Measurements from ENCODE around the gene CDH4. TPM values are rescaled to one million over a fixed set of nuclear protein-coding genes. Genes with fewer than 3 reads are reported as not detected.

CDH4 gene
- total RNA-seq, 2 experiments from 2014 or later = not detected

GRCh38 chr20:61930776-61931475 is 678.9 kb downstream of the CDH4 start:
- H3K9me3 ChIP-seq (ENCODE audit: low read length) = no peaks in the 10 kb centered on the region
- no TSS peak for BruUV-seq (replicated peaks)
- H3K4me3 ChIP-seq (ENCODE audit: low read depth, low read length, poor library complexity, severe bottlenecking) = no peak overlapping the region
- no peak overlapping the region for H2AFZ ChIP-seq (ENCODE audit: low read length)
- no peaks in the 10 kb centered on the region for H3K36me3 ChIP-seq (ENCODE audit: insufficient read depth, low read length)
- TF ChIP-seq CTCF (conservative IDR thresholded peaks at IDR 0.05; ENCODE audit: low read length) = no peak
- TF ChIP-seq EZH2phosphoT487 (IDR thresholded peaks at IDR 0.05; ENCODE audit: borderline replicate concordance, low read depth, low read length) = no peak
- intact Hi-C loops (cut with micrococcal nuclease; ENCODE audit: unreplicated experiment) = no loop called here
- no peak overlapping the region for H3K4me2 ChIP-seq (ENCODE audit: low read length)
- H4K20me1 ChIP-seq (ENCODE audit: insufficient read depth, low read length) = no peaks in the 10 kb centered on the region
- no peak overlapping the region for H3K27ac ChIP-seq (ENCODE audit: low read depth, low read length, poor library complexity, severe bottlenecking)
- POLR2A ChIA-PET = no interaction called here
- CTCF ChIA-PET (ENCODE audit: unreplicated experiment) = no interaction called here
- no peaks in the 10 kb centered on the region for H3K4me1 ChIP-seq (ENCODE audit: insufficient read depth, low read length, poor library complexity, severe bottlenecking)
- H3K9me2 ChIP-seq (ENCODE audit: insufficient read depth, low read length) = no peaks in the 10 kb centered on the region
- no peak for DNase-seq (ENCODE audit: low spot score)
- no peaks in the 10 kb centered on the region for H3K79me2 ChIP-seq (ENCODE audit: insufficient read depth, low read depth, low read length)

DNA sequence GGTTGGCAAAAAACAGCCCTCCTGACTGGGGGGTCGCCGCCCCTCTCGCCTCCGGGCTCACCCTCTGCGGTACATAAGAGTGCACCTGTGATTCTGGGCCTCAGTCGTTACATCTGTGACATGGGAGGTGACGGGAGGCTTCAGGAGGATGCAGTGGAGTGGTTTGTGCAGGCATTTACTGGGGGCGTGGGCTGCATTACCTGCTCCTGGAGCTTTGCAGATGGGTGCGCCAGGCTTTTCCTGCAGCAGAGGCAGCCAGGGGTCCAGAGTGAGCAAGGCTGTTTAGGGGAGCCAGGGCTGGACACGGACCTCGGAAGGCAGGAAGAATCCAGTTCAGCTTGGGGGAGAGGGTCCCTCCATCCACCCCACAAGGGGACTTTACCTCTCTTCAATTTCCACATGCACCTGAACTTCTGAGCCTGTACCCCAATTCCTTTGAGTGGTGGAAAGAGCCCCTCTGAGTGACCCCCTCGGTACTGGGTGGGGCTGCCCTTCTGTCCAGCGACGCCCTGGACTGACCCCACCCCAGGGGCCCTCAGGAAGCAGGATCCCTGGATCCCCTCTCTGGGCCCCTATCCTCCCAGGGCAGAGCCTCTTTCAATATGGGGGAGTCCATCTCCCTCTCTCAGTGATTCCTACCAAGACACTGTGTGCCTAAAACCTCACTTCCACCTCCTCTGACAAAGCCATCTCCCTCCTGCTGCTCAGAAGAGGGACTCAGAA is 679.6 kb downstream of the CDH4 start:
- no peak for DNase-seq (ENCODE audit: low spot score)
- CTCF ChIA-PET (ENCODE audit: unreplicated experiment) = no interaction called here
- Histone ChIP-seq H3K79me2 (ENCODE audit: insufficient read depth, low read depth, low read length) (no peaks in the 10 kb centered on the region), H3K4me3 (ENCODE audit: low read depth, low read length, poor library complexity, severe bottlenecking) (no peak overlapping the region), H3K27ac (ENCODE audit: low read depth, low read length, poor library complexity, severe bottlenecking) (no peak overlapping the region), H3K9me3 (ENCODE audit: low read length) (no peaks in the 10 kb centered on the region), H3K4me2 (ENCODE audit: low read length) (no peak overlapping the region), H3K9me2 (ENCODE audit: insufficient read depth, low read length) (no peaks in the 10 kb centered on the region), H4K20me1 (ENCODE audit: insufficient read depth, low read length) (no peaks in the 10 kb centered on the region), H3K4me1 (ENCODE audit: insufficient read depth, low read length, poor library complexity, severe bottlenecking) (no peaks in the 10 kb centered on the region), H3K36me3 (ENCODE audit: insufficient read depth, low read length) (no peaks in the 10 kb centered on the region), H2AFZ (ENCODE audit: low read length) (no peak overlapping the region)
- no peak for TF ChIP-seq CTCF (conservative IDR thresholded peaks at IDR 0.05; ENCODE audit: low read length)
- no peak for TF ChIP-seq EZH2phosphoT487 (IDR thresholded peaks at IDR 0.05; ENCODE audit: borderline replicate concordance, low read depth, low read length)
- POLR2A ChIA-PET = no interaction called here
- BruUV-seq (replicated peaks) = no TSS peak
- intact Hi-C loops (cut with micrococcal nuclease; ENCODE audit: unreplicated experiment) = no loop called here

GRCh38 chr20:61932199-61932592 is 680.1 kb downstream of the CDH4 start:
- H3K79me2 ChIP-seq (ENCODE audit: insufficient read depth, low read depth, low read length) = no peaks in the 10 kb centered on the region
- no peaks in the 10 kb centered on the region for H3K4me1 ChIP-seq (ENCODE audit: insufficient read depth, low read length, poor library complexity, severe bottlenecking)
- no peak overlapping the region for H2AFZ ChIP-seq (ENCODE audit: low read length)
- no peak for TF ChIP-seq CTCF (conservative IDR thresholded peaks at IDR 0.05; ENCODE audit: low read length)
- no peak for TF ChIP-seq EZH2phosphoT487 (IDR thresholded peaks at IDR 0.05; ENCODE audit: borderline replicate concordance, low read depth, low read length)
- intact Hi-C loops (cut with micrococcal nuclease; ENCODE audit: unreplicated experiment) = no loop called here
- H3K4me3 ChIP-seq (ENCODE audit: low read depth, low read length, poor library complexity, severe bottlenecking) = no peak overlapping the region
- no peak overlapping the region for H3K27ac ChIP-seq (ENCODE audit: low read depth, low read length, poor library complexity, severe bottlenecking)
- no peaks in the 10 kb centered on the region for H3K9me2 ChIP-seq (ENCODE audit: insufficient read depth, low read length)
- no peaks in the 10 kb centered on the region for H3K36me3 ChIP-seq (ENCODE audit: insufficient read depth, low read length)
- H4K20me1 ChIP-seq (ENCODE audit: insufficient read depth, low read length) = no peaks in the 10 kb centered on the region
- ChIA-PET CTCF (ENCODE audit: unreplicated experiment) (no interaction called here), POLR2A (no interaction called here)
- BruUV-seq (replicated peaks) = no TSS peak
- no peak overlapping the region for H3K4me2 ChIP-seq (ENCODE audit: low read length)
- no peak for DNase-seq (ENCODE audit: low spot score)
- no peaks in the 10 kb centered on the region for H3K9me3 ChIP-seq (ENCODE audit: low read length)

All from OCI-LY7 (cell line).